PFSK-1 (cell line): Measurements from ENCODE around the gene GAS5.
A peak's percentile ranks its signal among the peaks of the same experiment; 100 is the strongest.

Experiments
- SIN3A ChIP-seq: IDR thresholded peaks from 2 replicates; pipeline ENCODE4 v1.6.1; 2012; ENCODE audit warnings: mild to moderate bottlenecking, low read length, moderate library complexity, borderline replicate concordance; ENCODE audit not compliant: insufficient read depth
- TAF1 ChIP-seq: IDR thresholded peaks from 2 replicates; pipeline ENCODE4 v1.6.1; 2012; ENCODE audit warnings: low read length, control low read depth, borderline replicate concordance; ENCODE audit not compliant: insufficient read depth

GRCh38 chr1:173867753-173868265 lies at the start of gene GAS5:
- TF ChIP-seq TAF1: peak; percentile 100
- no peak; the same call in none of the 2 replicates for TF ChIP-seq SIN3A
